Left ventricle myocardium superior (tissue), 1 donor: Measurements from ENCODE around the gene LRRIQ1. TPM values are rescaled to one million over a fixed set of nuclear protein-coding genes. Genes with fewer than 3 reads are reported as not detected.

Source experiments
- ATAC-seq: fragments of 200-7000 bp; cut with Tn5 transposase; one replicate; pipeline ENCODE4 v1.9.1; 2020; ENCODE audit warnings: mild to moderate bottlenecking, moderate library complexity
- DNase-seq: peaks from one replicate; pipeline ENCODE4 v3.0.0-alpha.2; 2020
- intact Hi-C: fragments of 100-400 bp; cut with micrococcal nuclease; formaldehyde crosslinking; loops from one replicate; pipeline ENCODE4 v1.11.0; 2022
- total RNA-seq: library from RNA; stranded (reverse); fragmentation: NEBNext Ultra II Directional; extraction: Animal tissue kit (Norgen Biotek cat#: 25700); gene quantifications from one replicate; pipeline ENCODE4 v1.2.1, GENCODE V29; 2021
- donor health status: DM: no; HTN: yes; CAD: no; lungs with severe emphysema.

Gene LRRIQ1
- total RNA-seq, 1 donor from 2014 or later, result not detected

- no peak for ATAC-seq
- DNase-seq, result no peak
- intact Hi-C loops, result no loop called here
Observed at GRCh38 chr12:85057370-85057963, 21.3 kb downstream of the LRRIQ1 start.

- DNase-seq, result no peak
- ATAC-seq, result no peak
- intact Hi-C loops, result no loop called here
Observed at GRCh38 chr12:85058339-85058738, 22.2 kb downstream of the LRRIQ1 start.

- ATAC-seq (no peak), DNase-seq (no peak)
- intact Hi-C loops, result no loop called here
Observed at GRCh38 chr12:85059594-85059993, 23.4 kb downstream of the LRRIQ1 start.

- DNase-seq (no peak), ATAC-seq (no peak)
- intact Hi-C loops, result no loop called here
Observed at GRCh38 chr12:85060916-85061315, 24.8 kb downstream of the LRRIQ1 start.

GRCh38 chr12:85065837-85066482, 29.8 kb downstream of the LRRIQ1 start:
- ATAC-seq (no peak), DNase-seq (no peak)
- intact Hi-C loops, result no loop called here

DNA sequence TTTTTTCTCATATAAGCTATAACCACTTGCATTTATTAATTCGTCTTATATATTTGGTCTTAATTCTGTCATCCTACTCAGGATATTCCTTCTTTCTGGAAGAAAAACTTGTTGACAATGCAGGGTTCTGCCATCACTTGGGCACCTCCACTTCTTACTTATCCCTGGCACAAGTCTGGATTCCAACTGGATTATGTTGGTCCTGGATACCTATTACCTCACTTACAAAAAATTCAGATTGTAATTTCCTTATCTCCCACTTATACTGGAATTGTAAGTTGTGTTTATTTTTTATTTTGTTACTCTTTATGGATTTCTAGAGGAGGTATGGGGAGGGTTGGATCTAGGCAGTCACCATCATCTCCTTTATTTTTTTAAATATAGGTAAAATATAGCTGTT, 36.7 kb downstream of the LRRIQ1 start:
- ATAC-seq, result no peak
- no peak for DNase-seq
- intact Hi-C loops, result no loop called here

DNA sequence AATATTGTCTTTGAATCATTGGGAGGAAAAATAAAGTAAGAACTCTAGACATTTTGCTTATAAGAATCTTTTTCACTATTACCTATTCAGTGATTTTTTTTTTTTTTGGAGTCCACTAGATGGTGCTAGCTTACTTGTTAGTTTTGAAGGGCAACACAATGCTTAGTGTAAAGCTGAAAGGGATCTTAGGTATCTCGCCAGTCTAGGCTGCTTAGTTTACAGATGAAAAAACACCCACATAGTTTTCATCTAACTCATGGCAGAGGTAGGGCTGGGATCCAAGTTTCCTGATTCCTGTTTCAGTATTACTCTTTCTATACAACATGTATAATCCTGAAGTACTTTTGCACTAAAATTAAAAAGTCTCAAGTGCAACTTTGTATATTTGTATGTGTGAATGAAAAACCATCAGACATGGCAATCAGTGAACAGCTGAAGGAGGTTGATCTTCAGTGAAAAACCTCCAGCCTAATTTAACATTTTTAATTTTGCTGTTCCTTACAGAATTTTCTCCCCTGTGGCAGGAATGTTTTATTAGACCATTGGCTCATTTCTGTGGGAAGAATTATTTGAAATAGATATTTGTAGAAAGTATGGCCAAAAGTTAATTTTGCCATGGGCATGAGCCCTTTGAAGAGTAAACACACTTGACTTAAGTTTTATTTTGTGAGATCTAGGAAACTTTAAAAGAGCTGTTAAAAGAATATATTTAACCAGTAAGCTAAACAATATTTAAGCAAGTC, 40.7 kb downstream of the LRRIQ1 start:
- no peak for ATAC-seq
- no peak for DNase-seq
- intact Hi-C loops, result no loop called here

DNA sequence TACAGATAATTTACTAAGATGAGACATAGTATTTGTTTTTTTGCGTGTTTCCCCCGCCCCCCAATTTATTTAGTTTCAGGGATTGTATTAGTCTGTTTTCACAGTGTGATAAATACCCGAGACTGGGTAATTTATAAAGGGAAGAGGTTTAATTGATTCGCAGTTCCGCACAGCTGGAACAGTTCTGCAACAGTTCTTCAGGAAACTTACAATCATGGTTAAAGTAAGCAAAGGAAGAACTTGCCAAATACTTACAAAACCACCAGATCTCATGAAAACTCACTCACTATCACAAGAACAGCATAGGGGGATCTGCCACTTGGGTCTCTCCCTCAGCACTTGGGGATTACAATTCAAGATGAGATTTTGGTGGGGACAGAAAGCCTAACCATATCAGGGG, 48.9 kb downstream of the LRRIQ1 start:
- ATAC-seq (no peak), DNase-seq (no peak)
- intact Hi-C loops, result no loop called here

DNA sequence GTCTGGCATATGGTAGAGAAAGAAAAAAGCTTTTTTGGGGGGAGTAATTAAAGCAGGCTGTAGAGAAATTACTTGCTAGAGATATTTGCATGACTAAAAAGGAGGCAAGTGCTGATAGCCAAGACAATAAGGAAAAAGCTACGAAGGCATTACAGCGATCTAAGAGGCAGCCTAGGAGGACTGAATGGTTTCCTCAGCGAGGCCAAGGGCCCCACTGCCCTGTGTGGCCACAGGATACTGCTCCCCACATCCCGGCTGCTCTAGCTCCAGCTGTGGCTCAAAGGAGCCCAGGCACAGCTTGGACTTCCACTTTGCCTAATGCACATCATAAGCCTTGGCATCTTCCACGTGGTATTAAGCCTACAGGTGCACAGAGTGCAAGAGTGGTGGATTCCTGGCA, 53.6 kb downstream of the LRRIQ1 start:
- ATAC-seq (no peak), DNase-seq (no peak)
- intact Hi-C loops, result no loop called here

DNA sequence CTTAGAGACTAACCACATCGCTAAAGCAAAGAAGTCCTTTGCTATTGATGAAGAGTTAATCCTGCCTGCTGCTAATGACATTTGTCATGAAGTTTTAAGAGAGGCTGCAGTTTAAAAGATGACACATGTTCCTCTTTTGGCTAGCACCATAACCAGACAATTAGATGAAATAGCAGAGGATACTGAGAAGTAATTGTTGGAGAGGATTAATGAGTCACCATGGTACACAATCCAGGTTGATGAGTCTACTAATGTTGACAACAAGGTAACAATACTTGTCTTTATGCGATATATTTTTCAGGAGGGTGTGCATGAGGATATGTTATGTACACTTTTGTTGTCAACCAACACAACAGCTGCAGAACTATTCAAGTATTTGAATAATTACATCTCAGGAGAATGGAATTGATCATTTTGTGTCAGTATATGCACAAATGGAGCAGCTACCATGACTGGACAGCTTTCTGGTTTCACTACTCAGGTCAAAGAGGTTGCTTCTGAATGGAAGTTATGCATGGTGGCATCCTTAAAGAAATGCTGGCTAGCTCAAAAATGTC, 56.7 kb downstream of the LRRIQ1 start:
- ATAC-seq (no peak), DNase-seq (no peak)
- intact Hi-C loops, result no loop called here

DNA sequence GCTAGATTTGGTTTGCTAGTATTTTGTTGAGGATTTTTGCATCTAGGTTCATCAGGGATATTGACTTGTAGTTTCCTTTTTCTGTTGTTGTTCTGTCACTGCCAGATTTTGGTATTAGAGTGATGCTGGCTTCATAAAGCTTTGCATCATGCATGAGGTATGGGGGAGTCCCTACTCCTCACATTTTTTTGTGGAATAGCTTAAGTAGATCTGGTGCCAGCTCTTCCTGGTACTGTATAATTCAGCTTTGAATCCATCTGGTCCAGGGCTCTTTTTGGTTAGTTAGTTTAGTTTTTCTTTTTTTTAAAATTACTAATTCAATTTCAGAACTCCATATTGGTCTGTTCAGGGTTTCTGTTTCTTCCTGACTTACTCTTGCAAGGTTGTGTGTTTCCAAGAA, 59.4 kb downstream of the LRRIQ1 start:
- intact Hi-C loops, result no loop called here
- DNase-seq, result no peak
- no peak for ATAC-seq

GRCh38 chr12:85130646-85131045, 94.5 kb downstream of the LRRIQ1 start:
- DNase-seq, result no peak
- ATAC-seq, result no peak
- intact Hi-C loops, result no loop called here

DNA sequence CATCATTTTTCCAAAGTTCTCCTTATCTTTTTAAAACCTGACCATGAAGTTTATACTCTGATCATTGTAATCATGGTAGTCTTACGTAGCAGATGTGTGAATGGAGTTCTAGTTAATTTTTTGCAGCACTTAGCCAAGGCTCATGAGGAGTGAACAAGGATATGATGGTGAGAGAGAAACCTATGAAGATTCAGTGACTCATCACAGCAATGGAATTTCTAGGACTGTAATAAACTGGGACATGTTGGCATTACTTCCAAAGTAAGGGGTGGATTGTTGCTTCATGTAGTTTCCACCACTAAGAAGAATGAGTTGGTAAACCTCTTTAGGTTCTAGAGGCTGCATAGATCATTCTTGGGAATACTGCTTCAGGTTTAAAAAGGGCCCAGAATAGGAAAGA, 102.7 kb downstream of the LRRIQ1 start:
- intact Hi-C loops, result no loop called here
- no peak for ATAC-seq
- no peak for DNase-seq

- DNase-seq (no peak), ATAC-seq (no peak)
- intact Hi-C loops, result no loop called here
Observed at GRCh38 chr12:85147331-85147730, 111.2 kb downstream of the LRRIQ1 start.

GRCh38 chr12:85152311-85152729, 116.2 kb downstream of the LRRIQ1 start:
- no peak for ATAC-seq
- intact Hi-C loops, result no loop called here
- no peak for DNase-seq

- DNase-seq (no peak), ATAC-seq (no peak)
- intact Hi-C loops, result no loop called here
Observed at GRCh38 chr12:85155791-85156190, 119.6 kb downstream of the LRRIQ1 start.

- DNase-seq (no peak), ATAC-seq (no peak)
- intact Hi-C loops, result no loop called here
Observed at GRCh38 chr12:85156569-85156968, 120.4 kb downstream of the LRRIQ1 start.

- no peak for DNase-seq
- intact Hi-C loops, result no loop called here
- no peak for ATAC-seq
Observed at GRCh38 chr12:85157035-85157603, 121.0 kb downstream of the LRRIQ1 start.

DNA sequence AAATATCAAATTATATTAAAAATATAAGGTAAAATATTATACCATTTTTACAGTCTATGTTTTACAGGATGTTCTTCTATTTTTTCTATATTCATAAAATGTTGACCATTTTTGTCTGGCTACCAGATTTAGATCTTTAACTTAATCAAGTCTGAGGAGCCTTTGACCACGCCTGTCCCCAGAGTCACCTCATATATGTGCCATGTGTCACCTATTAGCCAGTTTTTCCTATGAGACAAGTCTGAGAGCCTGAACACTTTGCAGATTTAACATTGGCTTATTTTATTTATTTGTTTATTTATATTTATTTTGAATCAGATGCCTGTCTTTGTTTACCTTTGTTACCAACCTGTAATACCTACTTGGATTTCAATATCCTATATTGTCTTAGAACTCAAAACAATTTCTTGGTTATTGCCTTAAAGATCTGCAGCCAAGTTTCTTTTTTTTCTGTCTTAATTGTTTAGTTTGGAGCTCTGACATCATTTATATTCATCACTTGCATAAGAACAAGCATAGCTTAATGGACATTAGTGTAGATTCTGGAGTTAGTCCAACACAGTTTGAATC, 127.7 kb downstream of the LRRIQ1 start:
- intact Hi-C loops, result no loop called here
- ATAC-seq, result no peak
- no peak for DNase-seq
